Spinal cord (tissue), 10 donors: ENCODE data around the gene KLC3. TPM values are rescaled to one million over a fixed set of nuclear protein-coding genes. Genes with fewer than 3 reads are reported as not detected.
"Not testable (repeated sequence)": the region's sequence is repeated elsewhere in the genome, so short reads cannot be mapped to it uniquely, and the experiment has no call there.

Experiments used
- DNase-seq, 6 donors: peaks; one replicate each; pipeline versions ENCODE4 v3.0.0 to v3.0.0-alpha.2; 2013 to 2015; ENCODE audit warnings: low spot score in 6 of 6, low read depth in 4 of 6
- H3K27ac ChIP-seq: one replicate; pipeline ENCODE4 v1.5.1; 2013; ENCODE audit warnings: low read depth, low read length, control low read depth
- H3K27me3 ChIP-seq: one replicate; pipeline ENCODE4 v1.6.1; 2013; ENCODE audit warnings: low read length; ENCODE audit not compliant: control insufficient read depth, insufficient read depth
- H3K36me3 ChIP-seq: one replicate; pipeline ENCODE4 v1.6.1; 2013; ENCODE audit warnings: low read length; ENCODE audit not compliant: control insufficient read depth, insufficient read depth
- H3K4me1 ChIP-seq: one replicate; pipeline ENCODE4 v1.6.1; 2013; ENCODE audit warnings: low read length; ENCODE audit not compliant: control insufficient read depth, insufficient read depth
- H3K4me3 ChIP-seq: one replicate; pipeline ENCODE4 v1.5.1; 2013; ENCODE audit warnings: low read depth, low read length, control low read depth
- H3K9me3 ChIP-seq: one replicate; pipeline ENCODE4 v1.6.1; 2013; ENCODE audit warnings: low read length; ENCODE audit not compliant: control insufficient read depth, insufficient read depth
- WGBS: methylation state at CpG from one replicate; pipeline ENCODE4 v1.1.5; 2013; ENCODE audit warnings: missing lambda C conversion rate; ENCODE audit not compliant: insufficient coverage; 5-methylcytosine and 5-hydroxymethylcytosine counted together
- polyA plus RNA-seq, 2 donors: library from polyadenylated mRNA; unstranded; fragments of 120-200 nt; gene quantifications; one replicate each; pipeline ENCODE4 v1.2.1, GENCODE V29; 2013; ENCODE audit not compliant: insufficient read length in 2 of 2
- total RNA-seq, 2 donors: library from RNA; depleted of rRNA in 1 of 2; stranded (reverse); fragments of 120-200 nt in 1 of 2; fragments of >200 nt in 1 of 2; gene quantifications; one replicate each; pipeline versions ENCODE4 v1.2.3 to v1.2.4, GENCODE V29; 2013 to 2014
- donor health status: healthy.

The KLC3 gene
- total and polyA plus RNA-seq, 4 donors: 0.17 to 1.4 (median 0.77) TPM

- peaks cover 7% of the 10 kb centered on the region for H3K27me3 ChIP-seq
- 51% methylated on average over 16 of the region's 18 CpGs for WGBS
- no peaks in the 10 kb centered on the region for H3K4me1 ChIP-seq
- DNase-seq: no peak
- H3K36me3 ChIP-seq: peaks cover 4% of the 10 kb centered on the region
- H3K9me3 ChIP-seq: no peaks in the 10 kb centered on the region
- H3K4me3 ChIP-seq: no peak overlapping the region
- no peak overlapping the region for H3K27ac ChIP-seq
Observed at GRCh38 chr19:45311621-45312020, 28.9 kb upstream of the KLC3 start.

- H3K36me3 ChIP-seq, H3K27me3 ChIP-seq, H3K27ac ChIP-seq, H3K4me1 ChIP-seq, H3K4me3 ChIP-seq, DNase-seq, H3K9me3 ChIP-seq: not testable (repeated sequence)
- 85% methylated on average over 14 of the region's 14 CpGs for WGBS
Observed at GRCh38 chr19:45312285-45312684, 28.3 kb upstream of the KLC3 start.

GRCh38 chr19:45314708-45315245 is 25.8 kb upstream of the KLC3 start:
- DNase-seq: no peak

GRCh38 chr19:45315304-45315703 is 25.2 kb upstream of the KLC3 start:
- DNase-seq: no peak
- Histone ChIP-seq H3K27ac (no peak overlapping the region), H3K4me3 (no peak overlapping the region), H3K27me3 (peaks cover 10% of the 10 kb centered on the region), H3K36me3 (no peaks in the 10 kb centered on the region), H3K4me1 (no peaks in the 10 kb centered on the region), H3K9me3 (no peaks in the 10 kb centered on the region)
- 61% methylated on average over 20 of the region's 21 CpGs for WGBS

More at GRCh38 chr19:45314708-45315245, 25.8 kb upstream of the KLC3 start:
- Histone ChIP-seq H3K27me3 (peaks cover 10% of the 10 kb centered on the region), H3K27ac (no peak overlapping the region), H3K9me3 (no peaks in the 10 kb centered on the region), H3K4me1 (no peaks in the 10 kb centered on the region), H3K36me3 (no peaks in the 10 kb centered on the region), H3K4me3 (no peak overlapping the region)
- 70% methylated on average over 6 of the region's 8 CpGs for WGBS

- H3K36me3 ChIP-seq: no peaks in the 10 kb centered on the region
- WGBS: 91% methylated on average over 6 of the region's 12 CpGs
- no peak overlapping the region for H3K27ac ChIP-seq
- peaks cover 23% of the 10 kb centered on the region for H3K4me1 ChIP-seq
- peaks cover 22% of the 10 kb centered on the region for H3K27me3 ChIP-seq
- no peak for DNase-seq
- H3K9me3 ChIP-seq: no peaks in the 10 kb centered on the region
- no peak overlapping the region for H3K4me3 ChIP-seq
Observed at GRCh38 chr19:45320997-45321775, 19.4 kb upstream of the KLC3 start.

- Histone ChIP-seq H3K4me3 (no peak overlapping the region), H3K4me1 (peaks cover 29% of the 10 kb centered on the region), H3K27me3 (peaks cover 22% of the 10 kb centered on the region), H3K36me3 (no peaks in the 10 kb centered on the region), H3K9me3 (no peaks in the 10 kb centered on the region), H3K27ac (no peak overlapping the region)
- no peak for DNase-seq
- 60% methylated on average over 2 of the region's 7 CpGs for WGBS
Observed at GRCh38 chr19:45321848-45322247, 18.7 kb upstream of the KLC3 start.

GRCh38 chr19:45322311-45322710 is 18.2 kb upstream of the KLC3 start:
- Histone ChIP-seq H3K4me3 (no peak overlapping the region), H3K27ac (no peak overlapping the region), H3K9me3 (no peaks in the 10 kb centered on the region), H3K36me3 (no peaks in the 10 kb centered on the region), H3K4me1 (peaks cover 29% of the 10 kb centered on the region), H3K27me3 (peaks cover 22% of the 10 kb centered on the region)
- no peak for DNase-seq
- 22% methylated on average over 9 of the region's 11 CpGs for WGBS

- Histone ChIP-seq H3K4me3 (no peak within 1 kb of the TSS), H3K9me3 (no peaks in the 10 kb centered on the region), H3K36me3 (no peaks in the 10 kb centered on the region), H3K4me1 (peaks cover 29% of the 10 kb centered on the region), H3K27ac (no peak within 1 kb of the TSS), H3K27me3 (peaks cover 19% of the 10 kb centered on the region)
- WGBS: 39% methylated on average over 10 of the region's 15 CpGs
- DNase-seq: no peak
Observed at GRCh38 chr19:45322744-45323281, 17.7 kb upstream of the KLC3 start, which contains the start of gene CKM. CKM (minus strand) TSS chr19:45322875; CDS start chr19:45319713, 3,162 bp downstream.

- Histone ChIP-seq H3K4me3 (no peak overlapping the region), H3K27ac (no peak overlapping the region), H3K36me3 (no peaks in the 10 kb centered on the region), H3K27me3 (peaks cover 19% of the 10 kb centered on the region), H3K9me3 (no peaks in the 10 kb centered on the region), H3K4me1 (peaks cover 29% of the 10 kb centered on the region)
- DNase-seq: no peak
- WGBS: 2% methylated on average over 17 of the region's 30 CpGs
Observed at GRCh38 chr19:45323671-45324081, 16.9 kb upstream of the KLC3 start.
